ENCODE measurements around the gene MRPL24. TPM values are rescaled to one million over a fixed set of nuclear protein-coding genes. Genes with fewer than 3 reads are reported as not detected.

MRPL24 gene
- total RNA-seq, 1 donor: 42.8 TPM

GRCh38 chr1:156692925-156693847 lies 47.7 kb downstream of the MRPL24 start:
- no peak for DNase-seq (ENCODE audit: low read depth)
- no peak for TF ChIP-seq CTCF (IDR thresholded peaks at IDR 0.05; ENCODE audit: insufficient read depth, low read length)
- H3K4me3 ChIP-seq (ENCODE audit: low read depth, low read length): no peak overlapping the region

GRCh38 chr1:156692441-156692924 lies 48.4 kb downstream of the MRPL24 start:
- no peak for TF ChIP-seq CTCF (IDR thresholded peaks at IDR 0.05; ENCODE audit: insufficient read depth, low read length)
- no peak overlapping the region for H3K4me3 ChIP-seq (ENCODE audit: low read depth, low read length)

GRCh38 chr1:156691665-156692440 lies 49.0 kb downstream of the MRPL24 start:
- peak; percentile 40 for TF ChIP-seq CTCF (IDR thresholded peaks at IDR 0.05; ENCODE audit: insufficient read depth, low read length)
- H3K4me3 ChIP-seq (ENCODE audit: low read depth, low read length): no peak overlapping the region
- DNase-seq (ENCODE audit: low read depth): no peak

More at GRCh38 chr1:156692441-156692924, 48.4 kb downstream of the MRPL24 start:
- no peak for DNase-seq (ENCODE audit: low read depth)

GRCh38 chr1:156691191-156691590 lies 49.7 kb downstream of the MRPL24 start:
- TF ChIP-seq CTCF (IDR thresholded peaks at IDR 0.05; ENCODE audit: insufficient read depth, low read length): no peak
- DNase-seq (ENCODE audit: low read depth): no peak
- no peak overlapping the region for H3K4me3 ChIP-seq (ENCODE audit: low read depth, low read length)

GRCh38 chr1:156690675-156691036 lies 50.2 kb downstream of the MRPL24 start:
- no peak for TF ChIP-seq CTCF (IDR thresholded peaks at IDR 0.05; ENCODE audit: insufficient read depth, low read length)
- H3K4me3 ChIP-seq (ENCODE audit: low read depth, low read length): no peak overlapping the region
- DNase-seq (ENCODE audit: low read depth): no peak

GRCh38 chr1:156689953-156690674 lies 50.8 kb downstream of the MRPL24 start:
- no peak for DNase-seq (ENCODE audit: low read depth)
- peak overlapping the region; percentile 19 for H3K4me3 ChIP-seq (ENCODE audit: low read depth, low read length)
- no peak for TF ChIP-seq CTCF (IDR thresholded peaks at IDR 0.05; ENCODE audit: insufficient read depth, low read length)
